Glomerular visceral epithelial cell (primary cell): ENCODE data around the gene MFAP1.
A peak's percentile ranks its signal among the peaks of the same experiment; 100 is the strongest.
"Not testable (repeated sequence)": the region's sequence is repeated elsewhere in the genome, so short reads cannot be mapped to it uniquely, and the experiment has no call there.

Source experiments
- DNase-seq: peaks from one replicate; pipeline ENCODE4 v3.0.0-alpha.2; 2016; ENCODE audit errors: extremely low spot score

The MFAP1 gene

GRCh38 chr15:43821505-43821904 lies 3.0 kb downstream of the MFAP1 start:
- no peak for DNase-seq

- not testable (repeated sequence) for DNase-seq
Measured at GRCh38 chr15:43815064-43815463, 9.4 kb downstream of the MFAP1 start.

DNA sequence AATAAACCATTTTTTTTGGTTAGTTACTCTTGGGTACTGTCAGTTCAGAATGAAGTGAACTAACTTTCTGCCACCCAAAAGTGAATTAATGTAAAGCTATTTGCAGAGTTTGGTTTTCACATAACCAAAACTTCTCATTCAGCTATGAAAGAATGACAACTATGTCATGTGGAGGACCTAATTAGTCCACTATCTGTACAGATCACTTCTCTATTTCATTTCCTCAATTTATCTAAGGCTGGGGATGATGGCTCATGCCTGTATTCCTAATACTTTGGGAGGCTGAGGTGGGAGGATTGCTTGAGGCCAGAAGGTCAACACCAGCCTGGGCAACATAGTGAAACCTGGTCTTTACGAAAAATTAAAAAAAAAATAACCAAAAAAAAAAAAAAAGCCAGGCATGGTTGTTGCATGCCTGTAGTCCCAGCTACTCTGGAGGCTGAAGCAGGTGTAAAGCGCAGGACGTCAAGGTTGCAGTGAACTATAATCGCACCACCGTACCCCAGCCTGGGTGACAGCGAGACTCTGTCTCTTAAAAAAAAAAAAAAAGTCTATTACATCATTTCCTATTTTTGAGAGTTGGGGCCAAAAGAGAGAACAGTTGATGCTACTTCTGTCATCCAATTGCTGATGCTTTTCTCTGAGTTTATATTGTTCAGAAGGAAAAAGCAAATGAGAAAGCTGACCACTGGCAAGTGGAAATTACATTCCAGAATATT lies 15.4 kb downstream of the MFAP1 start:
- no peak for DNase-seq

DNA sequence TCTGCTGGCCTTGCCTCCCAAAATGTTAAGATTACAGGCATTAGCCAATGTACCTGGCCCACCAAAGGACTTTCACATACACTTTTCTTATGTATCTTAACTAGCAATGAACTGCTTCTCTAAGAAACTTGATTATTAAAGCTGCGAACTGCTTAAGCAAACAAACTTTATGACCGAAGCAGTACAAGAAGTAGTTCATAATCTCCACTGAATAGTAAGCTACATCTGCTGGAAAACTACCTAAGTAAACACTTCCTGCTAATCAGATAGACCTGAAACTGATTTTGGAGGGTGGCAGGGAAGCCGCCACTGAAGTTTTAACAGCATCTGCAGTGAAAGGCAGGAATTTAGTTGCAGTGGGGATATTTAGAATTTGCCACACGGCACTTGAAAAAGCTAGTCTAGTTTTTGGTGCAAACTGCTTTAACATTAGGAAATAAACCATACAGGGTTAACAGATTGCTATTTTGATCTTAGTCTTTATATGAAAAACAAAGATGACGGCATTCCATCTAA lies 16.0 kb downstream of the MFAP1 start:
- DNase-seq, result no peak

- not testable (repeated sequence) for DNase-seq
Measured at GRCh38 chr15:43802676-43803075, 21.8 kb downstream of the MFAP1 start.

GRCh38 chr15:43800286-43801141 lies 24.0 kb downstream of the MFAP1 start, which contains the start of gene HYPK:
Gene HYPK, plus strand, starts transcription at chr15:43800599. Its CDS starts 24 bp downstream, at chr15:43800623.
- peak; percentile 91 for DNase-seq

- no peak for DNase-seq
Measured at GRCh38 chr15:43799945-43800285, 24.6 kb downstream of the MFAP1 start, which contains the start of gene SERINC4. Gene SERINC4, minus strand, starts transcription at chr15:43800220. Its CDS starts 234 bp downstream, at chr15:43799986.

DNA sequence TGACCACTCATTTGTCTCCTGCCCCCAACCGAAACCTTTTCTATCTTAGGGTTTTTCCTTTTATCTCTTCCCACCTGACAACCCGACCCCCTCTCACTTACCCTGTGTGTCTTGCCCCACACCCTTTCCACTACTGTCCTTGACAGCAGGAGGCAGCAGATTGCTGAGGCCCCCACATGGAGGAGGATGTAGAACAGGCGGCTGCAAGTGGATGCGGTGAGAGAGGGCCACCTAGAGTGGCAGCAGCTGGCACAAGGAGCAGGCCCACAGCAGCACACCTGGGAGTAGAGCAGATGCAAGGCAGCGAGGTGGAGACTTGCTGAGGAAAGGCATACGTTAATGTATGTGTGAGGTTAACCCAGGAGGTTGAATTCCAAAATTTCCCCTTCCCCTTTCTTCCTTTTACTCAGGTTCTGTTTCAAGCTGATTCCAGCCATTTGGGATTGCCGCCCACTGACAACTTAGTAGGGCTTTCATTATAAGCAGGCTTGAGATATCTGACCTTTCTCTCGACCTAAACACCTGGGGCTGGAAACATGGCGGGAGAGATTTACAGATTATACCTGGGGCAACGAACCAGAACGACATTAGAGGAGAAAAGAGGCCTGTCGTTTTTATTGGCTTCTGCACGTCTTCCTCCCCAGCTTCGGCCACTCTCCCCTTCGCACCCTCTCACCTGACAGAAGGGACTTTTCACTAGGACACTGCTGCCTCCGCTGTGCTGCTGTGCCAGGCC lies 25.1 kb downstream of the MFAP1 start:
- DNase-seq, result peak; percentile 8

DNA sequence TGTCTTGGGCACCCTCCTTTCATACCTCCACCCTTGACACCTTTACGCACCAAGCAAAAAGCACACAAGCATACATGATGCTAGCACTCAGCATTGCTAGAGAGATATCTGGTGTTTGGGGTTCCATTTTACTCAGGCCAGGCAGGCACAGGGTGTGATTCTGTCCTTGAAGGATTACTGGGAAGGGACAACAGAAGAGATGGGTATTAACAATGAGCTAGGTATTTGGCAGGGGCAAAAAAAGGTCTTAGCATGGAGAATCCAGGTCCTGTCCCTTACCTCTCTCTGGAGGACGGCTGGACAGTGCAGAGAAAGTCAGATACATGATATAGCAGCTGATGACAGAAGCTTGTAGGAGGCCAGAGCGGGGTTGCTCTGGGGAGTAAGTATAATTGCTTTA lies 27.9 kb downstream of the MFAP1 start:
- DNase-seq, result no peak

GRCh38 chr15:43795997-43796396 lies 28.5 kb downstream of the MFAP1 start:
- DNase-seq, result no peak

- DNase-seq, result no peak
Measured at GRCh38 chr15:43795197-43795596, 29.3 kb downstream of the MFAP1 start.

DNA sequence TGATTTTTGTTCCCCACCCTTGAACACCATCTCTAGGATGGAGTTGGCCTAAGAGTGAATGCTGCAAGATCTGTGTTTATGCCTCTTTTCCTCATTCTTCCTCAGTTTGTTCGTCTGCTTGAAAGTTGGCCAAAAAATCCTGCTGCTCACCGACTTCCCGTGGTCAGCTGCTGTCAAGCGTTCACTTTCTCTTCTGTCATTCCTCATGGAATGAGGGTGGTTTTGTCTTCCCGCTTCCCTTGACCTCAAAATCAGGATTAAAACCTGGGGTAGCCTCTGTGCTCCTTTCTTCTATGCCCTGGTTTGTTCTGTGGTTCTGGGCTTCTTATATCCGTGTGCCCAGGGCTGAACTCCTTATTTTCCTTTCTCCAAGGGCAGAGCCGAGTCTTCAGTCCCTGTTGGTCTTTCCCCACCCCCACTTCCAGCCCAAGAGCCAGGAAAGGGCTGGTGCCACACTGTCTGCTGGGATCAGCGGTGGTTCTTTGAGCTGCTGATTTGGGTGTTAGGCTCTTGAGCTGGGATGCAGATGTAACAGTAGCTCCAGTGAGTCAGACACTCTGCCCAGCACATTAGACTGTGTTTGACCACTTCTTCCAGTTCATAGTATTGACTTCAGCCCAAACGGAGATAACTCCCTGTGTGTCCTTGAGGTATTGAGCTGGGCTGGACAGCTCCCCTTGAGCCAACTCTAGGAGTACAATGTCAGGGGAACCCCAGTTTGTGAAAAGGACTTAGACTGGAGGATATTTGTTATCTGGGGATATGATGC lies 30.0 kb downstream of the MFAP1 start:
- DNase-seq, result peak; percentile 77

GRCh38 chr15:43793647-43794046 lies 30.8 kb downstream of the MFAP1 start:
- DNase-seq, result no peak

DNA sequence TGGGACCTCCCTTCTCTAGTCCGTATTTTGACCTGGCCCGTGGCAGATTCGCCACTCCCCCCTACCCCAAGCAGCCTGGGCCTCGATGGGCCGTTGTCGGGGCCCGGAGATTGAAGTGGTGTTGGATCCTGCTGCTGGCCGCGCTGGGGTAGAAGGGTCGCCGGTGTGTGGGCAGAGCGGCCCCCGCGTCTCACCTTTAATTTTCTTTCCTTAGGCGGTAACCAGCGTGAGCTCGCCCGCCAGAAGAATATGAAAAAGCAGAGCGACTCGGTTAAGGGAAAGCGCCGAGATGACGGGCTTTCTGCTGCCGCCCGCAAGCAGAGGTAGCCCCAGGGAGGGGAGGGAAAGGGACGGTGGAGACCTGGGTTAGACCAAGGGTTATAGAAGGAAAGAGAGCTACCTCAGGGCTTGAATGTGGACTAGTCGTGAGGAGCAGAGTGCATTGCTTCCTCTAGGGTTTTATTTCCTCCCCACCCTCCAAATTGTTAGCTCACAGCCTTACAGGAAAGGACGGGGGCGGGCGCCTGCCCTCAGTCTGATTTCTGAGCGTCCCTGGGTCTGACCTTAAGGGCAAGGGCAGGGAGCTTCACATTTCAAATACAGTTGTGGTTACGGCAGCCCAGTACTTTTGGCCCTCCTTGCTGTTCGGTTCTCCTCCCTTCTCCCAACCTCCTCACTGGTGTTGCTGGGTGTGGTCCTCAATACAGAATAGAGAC lies 31.6 kb downstream of the MFAP1 start:
- DNase-seq, result peak; percentile 26

- peak; percentile 100 for DNase-seq
Measured at GRCh38 chr15:43791993-43792760, 32.3 kb downstream of the MFAP1 start, which contains the start of gene SERF2. Gene SERF2, plus strand, starts transcription at chr15:43792320. Its CDS starts 57 bp downstream, at chr15:43792377.

GRCh38 chr15:43789409-43789808 lies 35.1 kb downstream of the MFAP1 start:
- no peak for DNase-seq

DNA sequence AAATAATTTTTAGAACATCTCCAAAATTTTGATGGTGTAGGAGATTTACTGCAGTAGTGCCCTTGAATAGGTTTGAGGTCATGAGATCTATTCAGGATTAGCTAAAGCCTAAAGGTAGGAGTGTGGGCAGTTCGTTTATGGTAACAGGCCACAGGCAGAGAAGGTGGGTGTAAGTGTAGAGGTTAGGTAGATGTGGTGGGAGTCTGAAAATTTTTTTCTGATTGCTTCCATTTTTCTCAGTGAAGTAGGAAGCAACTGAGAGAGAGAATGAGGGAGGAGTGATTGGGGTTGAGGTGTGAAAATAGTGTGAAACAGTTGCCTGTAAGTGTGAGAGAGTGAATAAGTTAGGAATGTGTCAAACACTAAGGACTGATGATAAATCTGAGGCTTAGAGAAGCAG lies 45.5 kb downstream of the MFAP1 start:
- DNase-seq, result no peak

DNA sequence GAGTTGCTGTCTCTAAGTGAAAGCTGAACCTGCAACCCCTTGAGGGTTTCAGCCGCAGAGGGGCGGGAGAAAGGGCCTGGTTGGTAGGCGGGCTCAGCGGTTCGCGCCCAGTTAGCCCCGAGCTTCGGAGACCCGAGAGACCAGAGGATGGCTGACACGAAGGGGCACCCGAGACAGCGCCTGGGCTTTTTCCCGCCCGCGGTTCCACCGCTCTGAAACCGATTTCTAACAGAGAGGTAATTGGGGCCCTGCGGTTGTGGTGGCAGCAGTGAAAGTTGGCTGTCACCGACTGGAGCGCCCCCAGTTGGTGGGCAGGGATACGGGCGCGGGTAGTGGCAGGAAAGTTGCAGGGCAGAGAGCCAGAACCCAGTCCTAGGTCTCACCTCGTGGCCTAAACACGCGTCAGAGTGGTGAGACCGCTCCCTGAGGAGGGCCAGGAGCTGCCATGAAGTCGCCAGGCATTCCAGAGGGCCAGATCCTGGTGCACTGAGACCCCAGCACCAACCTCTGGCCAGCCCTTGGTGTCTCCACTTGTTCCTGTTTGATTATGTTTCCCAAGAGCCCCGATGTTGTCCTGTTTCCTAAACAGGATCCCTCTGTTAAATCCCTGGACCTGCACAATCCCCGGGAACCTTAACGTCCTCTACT lies 47.1 kb downstream of the MFAP1 start:
- DNase-seq, result peak; percentile 79

- peak; percentile 81 for DNase-seq
Measured at GRCh38 chr15:43776718-43777266, 47.7 kb downstream of the MFAP1 start, which contains the start of gene ELL3. Gene ELL3, minus strand, starts transcription at chr15:43776966. Its CDS starts 65 bp downstream, at chr15:43776901.
